ENCODE data around the gene SNAP91.

The SNAP91 gene

GRCh38 chr6:83708970-83709747 is at the start of gene SNAP91:
TSS of gene SNAP91 (minus strand) at chr6:83709101. CDS start at chr6:83707927, 1,174 bp downstream.
- Histone ChIP-seq H3K36me3 (replicated peaks; ENCODE audit: insufficient read depth, low read length) (no peaks in the 10 kb centered on the region), H3K4me1 (ENCODE audit: low read length) (no peaks in the 10 kb centered on the region), H3F3A (ENCODE audit: insufficient read depth, low read length) (no peaks in the 10 kb centered on the region), H3K79me2 (ENCODE audit: low read length) (no peaks in the 10 kb centered on the region), H3K9me3 (replicated peaks; ENCODE audit: insufficient read depth, low read length) (no peaks in the 10 kb centered on the region), H3K27me3 (replicated peaks; ENCODE audit: insufficient read depth, low read length) (no peaks in the 10 kb centered on the region), H3K4me3 (ENCODE audit: low read length) (peak within 1 kb of the TSS; percentile 60), H3K27ac (ENCODE audit: low read length) (no peak within 1 kb of the TSS), H4K20me1 (ENCODE audit: insufficient read depth, low read length) (no peaks in the 10 kb centered on the region), H3K9me2 (replicated peaks; ENCODE audit: insufficient read depth, low read length) (no peaks in the 10 kb centered on the region), H2AFZ (ENCODE audit: low read length) (peak within 1 kb of the TSS; percentile 57; the same call in 1 of the 2 replicates), H3K9ac (ENCODE audit: low read length) (no peak within 1 kb of the TSS), H3K4me2 (ENCODE audit: low read depth, low read length) (peak within 1 kb of the TSS; percentile 70)
- no peak for TF ChIP-seq EZH2 (optimal IDR thresholded peaks at IDR 0.05; ENCODE audit: low read depth, low read length)
- no peak for TF ChIP-seq CTCF (IDR thresholded peaks at IDR 0.05; ENCODE audit: low read length)
- TF ChIP-seq EZH2phosphoT487 (IDR thresholded peaks at IDR 0.05; ENCODE audit: low read length), result no peak
- peak; percentile 47 for DNase-seq

- Histone ChIP-seq H3K4me1 (ENCODE audit: low read length) (peaks cover 13% of the 10 kb centered on the region), H2AFZ (ENCODE audit: low read length) (no peak overlapping the region), H3K4me3 (ENCODE audit: low read length) (no peak overlapping the region), H3K4me2 (ENCODE audit: low read depth, low read length) (no peak overlapping the region), H3K9ac (ENCODE audit: low read length) (no peak overlapping the region), H3K36me3 (replicated peaks; ENCODE audit: insufficient read depth, low read length) (no peaks in the 10 kb centered on the region), H3K9me2 (replicated peaks; ENCODE audit: insufficient read depth, low read length) (no peaks in the 10 kb centered on the region), H3K9me3 (replicated peaks; ENCODE audit: insufficient read depth, low read length) (no peaks in the 10 kb centered on the region), H3K27me3 (replicated peaks; ENCODE audit: insufficient read depth, low read length) (no peaks in the 10 kb centered on the region), H3F3A (ENCODE audit: insufficient read depth, low read length) (no peaks in the 10 kb centered on the region), H3K27ac (ENCODE audit: low read length) (no peak overlapping the region), H3K79me2 (ENCODE audit: low read length) (no peaks in the 10 kb centered on the region), H4K20me1 (ENCODE audit: insufficient read depth, low read length) (no peaks in the 10 kb centered on the region)
- no peak for DNase-seq
- TF ChIP-seq EZH2phosphoT487 (IDR thresholded peaks at IDR 0.05; ENCODE audit: low read length) (no peak), EZH2 (optimal IDR thresholded peaks at IDR 0.05; ENCODE audit: low read depth, low read length) (no peak), CTCF (IDR thresholded peaks at IDR 0.05; ENCODE audit: low read length) (no peak)
These were observed 49.6 kb upstream of the SNAP91 start for GRCh38 chr6:83758533-83758932.

- no peaks in the 10 kb centered on the region for H3K27me3 ChIP-seq (replicated peaks; ENCODE audit: insufficient read depth, low read length)
- no peaks in the 10 kb centered on the region for H3K9me3 ChIP-seq (replicated peaks; ENCODE audit: insufficient read depth, low read length)
- no peak overlapping the region for H3K4me2 ChIP-seq (ENCODE audit: low read depth, low read length)
- TF ChIP-seq EZH2 (optimal IDR thresholded peaks at IDR 0.05; ENCODE audit: low read depth, low read length) (no peak), EZH2phosphoT487 (IDR thresholded peaks at IDR 0.05; ENCODE audit: low read length) (no peak), CTCF (IDR thresholded peaks at IDR 0.05; ENCODE audit: low read length) (no peak)
- H3K9me2 ChIP-seq (replicated peaks; ENCODE audit: insufficient read depth, low read length), result no peaks in the 10 kb centered on the region
- DNase-seq, result no peak
- H3K9ac ChIP-seq (ENCODE audit: low read length), result no peak overlapping the region
- H4K20me1 ChIP-seq (ENCODE audit: insufficient read depth, low read length), result no peaks in the 10 kb centered on the region
- H3K79me2 ChIP-seq (ENCODE audit: low read length), result no peaks in the 10 kb centered on the region
- H3K27ac ChIP-seq (ENCODE audit: low read length), result no peak overlapping the region
- no peak overlapping the region for H2AFZ ChIP-seq (ENCODE audit: low read length)
- H3K4me1 ChIP-seq (ENCODE audit: low read length), result peaks cover under 1% of the 10 kb centered on the region; the same call in 1 of the 2 replicates
- H3K4me3 ChIP-seq (ENCODE audit: low read length), result no peak overlapping the region
- no peaks in the 10 kb centered on the region for H3K36me3 ChIP-seq (replicated peaks; ENCODE audit: insufficient read depth, low read length)
- no peaks in the 10 kb centered on the region for H3F3A ChIP-seq (ENCODE audit: insufficient read depth, low read length)
These were observed 48.1 kb upstream of the SNAP91 start for GRCh38 chr6:83757021-83757420.

Measured in MM.1S (cell line).